ENCODE results near the gene AKNA.
"Not testable (repeated sequence)": the region's sequence is repeated elsewhere in the genome, so short reads cannot be mapped to it uniquely, and the experiment has no call there.

GRCh38 chr9:114329625-114330022 is 58.2 kb downstream of the AKNA start, which contains the start of gene ORM2:
- TF ChIP-seq CTCF (IDR thresholded peaks at IDR 0.05); EP300 (IDR thresholded peaks at IDR 0.05; ENCODE audit: borderline replicate concordance in 1 of 2, low read depth in 1 of 2, low read length in 1 of 2); MAX (IDR thresholded peaks at IDR 0.05; ENCODE audit: low read depth); CHD2 (IDR thresholded peaks at IDR 0.05; ENCODE audit: low read length, partially characterized antibody); RAD21 (IDR thresholded peaks at IDR 0.05; ENCODE audit: low read length); POLR2AphosphoS5 (IDR thresholded peaks at IDR 0.05; ENCODE audit: low read depth, low read length); NFIC (IDR thresholded peaks at IDR 0.05; ENCODE audit: borderline replicate concordance); RXRA (IDR thresholded peaks at IDR 0.05; ENCODE audit: borderline replicate concordance, low read depth); RFX5 (IDR thresholded peaks at IDR 0.05; ENCODE audit: low read length); SMC3 (IDR thresholded peaks at IDR 0.05; ENCODE audit: low read depth, low read length): not testable (repeated sequence)
